ENCODE measurements around the gene KIF12.

DNA sequence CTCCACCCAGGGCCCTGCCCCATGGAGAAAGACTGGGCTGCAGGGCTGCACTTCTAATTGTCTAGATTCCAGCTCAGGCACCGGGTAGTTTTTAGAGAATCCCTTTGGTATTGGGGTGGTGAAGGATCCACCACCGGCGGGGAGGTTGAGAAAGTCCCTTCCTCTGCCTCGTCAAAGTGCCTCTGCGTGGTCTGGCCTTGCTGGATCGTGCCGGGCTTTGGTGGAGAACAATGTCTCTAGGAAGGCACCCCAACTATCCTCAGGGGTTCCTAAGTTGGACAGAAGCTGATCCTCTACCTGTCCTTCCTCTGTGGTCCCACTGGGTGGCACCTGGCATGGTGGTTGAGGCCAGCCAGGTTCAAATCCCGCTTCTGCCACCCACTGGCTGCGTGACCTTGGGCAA is 13.7 kb downstream of the KIF12 start:
- TF ChIP-seq, protein P1, sequence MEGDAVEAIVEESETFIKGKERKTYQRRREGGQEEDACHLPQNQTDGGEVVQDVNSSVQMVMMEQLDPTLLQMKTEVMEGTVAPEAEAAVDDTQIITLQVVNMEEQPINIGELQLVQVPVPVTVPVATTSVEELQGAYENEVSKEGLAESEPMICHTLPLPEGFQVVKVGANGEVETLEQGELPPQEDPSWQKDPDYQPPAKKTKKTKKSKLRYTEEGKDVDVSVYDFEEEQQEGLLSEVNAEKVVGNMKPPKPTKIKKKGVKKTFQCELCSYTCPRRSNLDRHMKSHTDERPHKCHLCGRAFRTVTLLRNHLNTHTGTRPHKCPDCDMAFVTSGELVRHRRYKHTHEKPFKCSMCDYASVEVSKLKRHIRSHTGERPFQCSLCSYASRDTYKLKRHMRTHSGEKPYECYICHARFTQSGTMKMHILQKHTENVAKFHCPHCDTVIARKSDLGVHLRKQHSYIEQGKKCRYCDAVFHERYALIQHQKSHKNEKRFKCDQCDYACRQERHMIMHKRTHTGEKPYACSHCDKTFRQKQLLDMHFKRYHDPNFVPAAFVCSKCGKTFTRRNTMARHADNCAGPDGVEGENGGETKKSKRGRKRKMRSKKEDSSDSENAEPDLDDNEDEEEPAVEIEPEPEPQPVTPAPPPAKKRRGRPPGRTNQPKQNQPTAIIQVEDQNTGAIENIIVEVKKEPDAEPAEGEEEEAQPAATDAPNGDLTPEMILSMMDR (conservative IDR thresholded peaks at IDR 0.05 in 1 of 2, IDR thresholded peaks at IDR 0.05 in 1 of 2; ENCODE audit: extremely low read depth in 1 of 2, insufficient read depth in 1 of 2, low read depth in 1 of 2, low read length in 2 of 2) = no peak
- no peak for TF ChIP-seq EZH2 (IDR thresholded peaks at IDR 0.05; ENCODE audit: borderline replicate concordance, low read length)

Measured in mammary epithelial cell (primary cell).